HG03558 (cell line): ENCODE data around the gene UFC1.
"Not testable (repeated sequence)": the region's sequence is repeated elsewhere in the genome, so short reads cannot be mapped to it uniquely, and the experiment has no call there.

Experiments used
- ATAC-seq: cut with Tn5 transposase; IDR thresholded peaks from one replicate; pipeline ENCODE4 v1.9.1; 2021; ENCODE audit warnings: moderate number of reproducible peaks; ENCODE audit not compliant: unreplicated experiment; ENCODE audit errors: extremely low read depth

UFC1 gene

GRCh38 chr1:161153682-161154337 is at the start of gene UFC1:
UFC1 (plus strand) TSS chr1:161153978; CDS start chr1:161153998, 20 bp downstream.
- peak; percentile 77 for ATAC-seq

GRCh38 chr1:161106431-161106830 is 47.3 kb upstream of the UFC1 start:
- ATAC-seq: no peak

DNA sequence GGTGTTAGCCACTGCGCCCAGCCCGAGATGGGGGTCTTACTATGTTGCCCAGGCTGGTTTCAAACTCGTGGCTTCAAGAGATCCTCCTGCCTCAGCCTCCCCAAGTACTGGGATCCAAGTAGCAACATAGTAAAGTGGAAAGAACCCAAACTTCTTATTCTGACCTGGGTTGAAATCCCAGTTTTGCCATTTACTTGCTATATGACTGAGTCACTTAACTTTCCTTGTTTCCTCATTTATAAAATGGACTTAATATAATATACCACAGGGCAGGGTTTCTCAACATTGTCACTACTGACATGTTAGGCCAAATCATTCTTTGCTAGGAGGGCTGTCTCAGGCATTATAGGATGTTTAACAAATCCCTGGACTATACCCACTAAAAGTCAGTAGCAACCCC is 42.7 kb upstream of the UFC1 start:
- ATAC-seq: no peak

DNA sequence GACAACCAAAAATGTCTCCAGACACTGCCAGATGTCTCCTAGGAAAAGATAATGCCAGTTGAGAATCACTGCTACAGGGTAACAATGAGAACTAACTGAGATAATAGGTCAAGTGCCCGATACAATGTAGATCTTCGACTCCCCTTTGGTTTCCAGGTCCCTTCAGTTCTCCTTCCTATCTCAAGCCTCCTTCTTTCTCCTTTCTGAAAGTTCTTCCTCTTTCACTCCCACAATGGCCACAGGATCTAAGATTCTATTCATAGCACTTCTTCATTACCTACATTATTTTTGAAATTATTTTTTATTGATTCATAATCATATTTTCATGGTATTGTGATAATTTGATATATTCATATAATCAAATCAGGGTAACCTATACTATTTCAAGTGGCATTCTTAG is 42.3 kb upstream of the UFC1 start:
- no peak for ATAC-seq

GRCh38 chr1:161113915-161114314 is 39.9 kb upstream of the UFC1 start:
- ATAC-seq: no peak

- ATAC-seq: no peak
These were observed 39.2 kb upstream of the UFC1 start for GRCh38 chr1:161114556-161114955.

GRCh38 chr1:161115132-161115711 is 38.6 kb upstream of the UFC1 start:
- no peak for ATAC-seq

GRCh38 chr1:161115961-161116360 is 37.8 kb upstream of the UFC1 start:
- not testable (repeated sequence) for ATAC-seq

DNA sequence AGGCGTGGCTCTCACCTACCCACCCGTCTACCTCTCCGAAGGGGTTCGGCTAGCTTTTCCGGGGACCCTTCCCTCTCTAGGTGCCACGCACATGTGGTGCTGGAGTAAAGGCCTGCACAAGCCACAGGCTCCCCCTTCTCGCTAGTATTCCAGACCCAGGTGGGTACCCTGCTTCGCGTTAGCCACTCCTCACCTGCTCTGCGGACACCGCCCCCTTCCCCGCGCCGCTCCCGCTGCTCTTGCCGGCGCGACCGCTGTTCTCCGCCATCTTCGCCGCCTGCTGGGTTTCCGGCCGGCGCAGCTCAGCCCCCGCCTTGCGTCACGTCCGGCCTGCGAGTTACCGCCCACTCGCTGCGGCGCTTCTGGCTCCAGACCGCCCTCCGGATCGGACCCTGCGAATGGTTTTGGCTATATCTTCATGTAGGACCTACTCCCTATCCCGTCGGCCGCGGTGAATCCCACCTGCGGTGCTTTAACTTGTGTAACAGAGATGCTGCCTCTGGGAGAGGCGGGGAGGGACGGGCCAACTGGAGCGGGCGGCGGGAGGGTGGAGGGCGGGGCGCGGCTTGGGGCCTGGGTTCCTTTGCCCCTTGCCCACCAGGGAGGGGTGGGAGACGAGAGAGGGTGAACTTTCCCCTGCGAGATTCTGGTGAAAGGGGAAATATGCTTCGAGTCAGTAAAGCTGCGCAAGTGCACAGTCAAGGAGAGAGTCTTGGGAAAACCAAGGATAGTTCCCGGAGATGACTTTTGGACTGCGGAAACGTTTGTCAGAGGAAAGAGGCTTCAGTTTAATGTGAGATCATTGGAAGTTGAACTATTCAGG is 35.8 kb upstream of the UFC1 start, which contains the start of the genes NIT1 and PFDN2:
Gene NIT1 (plus strand): TSS at position 347 of the 823 bp plus-strand sequence. CDS start 72 bp downstream, at position 419.
Gene PFDN2 (minus strand): TSS at position 279 of the 823 bp plus-strand sequence. CDS start 11 bp downstream, at position 268.
- peak; percentile 64 for ATAC-seq

- no peak for ATAC-seq
These were observed 34.5 kb upstream of the UFC1 start for GRCh38 chr1:161119092-161119903.

GRCh38 chr1:161121042-161121650 is 32.6 kb upstream of the UFC1 start:
- ATAC-seq: no peak

DNA sequence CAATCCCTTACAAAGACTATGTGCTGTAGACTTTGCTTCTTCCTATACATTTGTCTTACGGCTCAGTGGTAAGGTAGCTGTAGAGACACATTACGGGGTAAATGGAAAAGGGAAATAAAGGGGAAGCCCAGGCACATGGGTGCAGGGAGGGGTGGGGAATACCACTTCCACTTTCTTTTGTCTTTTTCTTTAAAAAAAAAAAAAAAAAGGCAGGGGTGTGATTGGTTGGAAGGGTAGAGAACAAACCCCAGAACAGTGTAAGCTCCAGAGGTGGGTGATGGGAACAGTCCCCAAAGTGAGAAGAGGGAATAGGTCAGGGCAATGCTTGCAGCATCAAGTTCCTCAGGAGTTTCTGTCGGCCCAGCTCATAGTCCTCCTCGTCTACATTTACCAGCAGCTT is 31.9 kb upstream of the UFC1 start:
- no peak for ATAC-seq

DNA sequence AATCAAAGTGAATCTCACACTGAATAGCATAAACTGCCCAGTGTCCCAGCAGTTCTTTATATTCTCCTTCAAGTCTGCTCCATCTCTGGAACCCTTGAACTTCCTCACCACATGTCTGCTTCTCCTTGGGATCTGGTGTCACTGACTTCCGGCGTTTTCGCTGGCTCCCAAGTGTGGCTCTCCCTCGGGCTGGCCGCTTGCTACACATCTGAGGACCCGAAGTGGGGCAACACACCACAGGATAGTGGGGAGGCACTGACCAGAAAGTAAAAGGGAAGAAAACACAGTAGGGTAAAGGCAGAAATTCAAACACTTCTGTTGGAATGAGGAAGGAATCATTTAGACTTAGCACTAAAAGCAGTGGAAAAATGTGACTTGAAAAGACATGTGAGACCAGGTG is 30.8 kb upstream of the UFC1 start:
- no peak for ATAC-seq

DNA sequence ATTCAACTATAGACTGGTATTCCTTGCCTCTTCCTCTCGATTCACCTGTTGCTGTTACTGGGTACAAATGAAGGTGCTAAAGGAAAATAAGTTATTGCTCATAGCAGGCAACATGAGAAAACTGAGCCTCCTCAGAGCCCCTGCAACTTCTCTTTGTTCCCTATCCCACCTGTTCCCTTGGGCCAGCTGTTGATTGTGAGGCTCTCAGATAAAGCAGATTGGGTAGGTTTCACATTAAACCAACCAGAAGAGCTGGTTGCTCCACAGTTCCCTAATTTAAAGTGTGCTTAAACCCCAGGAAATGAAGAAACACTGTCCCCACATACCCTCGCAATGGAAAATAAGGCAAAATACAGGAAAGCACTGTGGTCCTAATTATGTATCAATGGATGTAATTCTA is 26.1 kb upstream of the UFC1 start:
- ATAC-seq: no peak

DNA sequence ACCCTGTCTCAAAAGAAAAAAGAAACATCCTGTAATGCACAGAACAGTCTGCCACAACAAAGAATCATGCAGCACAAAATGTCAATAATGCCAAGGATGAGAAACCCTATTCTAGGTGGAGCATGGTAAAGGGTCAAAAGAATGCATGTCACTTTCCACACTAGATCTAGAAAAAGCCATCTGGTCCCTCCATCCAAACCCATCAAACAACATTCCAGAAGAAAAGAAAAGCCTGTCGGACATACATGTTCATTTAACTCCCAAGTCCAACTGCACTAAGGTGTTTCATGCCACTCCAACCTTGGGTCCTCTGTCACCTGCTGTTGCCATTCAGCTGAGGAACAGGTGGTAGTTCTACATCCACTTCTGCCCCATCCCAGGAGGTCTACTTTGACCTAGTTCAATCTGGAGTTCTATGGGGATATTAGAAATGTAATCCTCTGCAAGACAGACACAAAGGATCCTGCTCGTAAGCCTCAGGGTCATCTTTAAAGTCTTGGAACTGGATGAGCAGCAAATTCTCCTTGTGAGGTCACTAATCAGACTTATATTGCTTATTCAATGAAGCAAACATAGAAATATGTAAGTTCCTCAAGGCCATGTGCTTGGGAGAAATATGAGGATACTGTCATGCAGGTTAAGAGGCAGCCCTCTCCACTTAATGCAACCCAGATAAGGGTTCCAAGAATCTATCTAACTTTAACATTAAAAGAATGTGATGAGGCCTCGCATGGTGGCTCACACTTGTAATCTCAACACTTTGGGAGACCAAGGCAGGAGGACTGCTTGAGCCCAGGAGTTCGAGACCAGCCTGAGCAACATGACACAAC is 25.0 kb upstream of the UFC1 start:
- no peak for ATAC-seq

DNA sequence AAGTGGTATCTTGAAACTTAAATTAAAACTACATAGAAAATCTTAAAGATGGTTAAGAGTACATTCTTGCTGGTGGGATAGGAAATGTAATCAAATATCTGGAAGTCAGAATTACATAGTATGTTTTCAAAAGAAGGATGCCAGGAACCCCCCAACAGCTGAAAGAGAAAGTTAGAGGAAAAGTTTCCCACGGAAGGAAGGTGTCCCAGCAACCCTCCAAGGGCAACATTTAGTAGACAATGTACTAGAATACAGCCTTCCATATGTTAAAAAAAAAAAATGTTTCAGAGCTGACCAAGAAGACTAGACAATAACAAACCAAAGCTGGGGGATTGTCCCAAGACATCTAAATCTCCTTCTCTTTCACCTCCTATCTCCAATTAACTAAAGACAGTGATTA is 23.5 kb upstream of the UFC1 start:
- ATAC-seq: no peak

- no peak for ATAC-seq
These were observed 22.0 kb upstream of the UFC1 start for GRCh38 chr1:161131523-161132409.
